Esophagus squamous epithelium (tissue), 4 donors: ENCODE results near the gene RGL3.
"Not testable (repeated sequence)": the region's sequence is repeated elsewhere in the genome, so short reads cannot be mapped to it uniquely, and the experiment has no call there.

Experiments used
- CTCF ChIP-seq, 6 experiments: fragments of 450-650 bp in 4 of 6; fragments of 200-600 bp in 2 of 6; sonication (generic) in 2 of 6; IDR thresholded peaks; one replicate each; pipeline ENCODE4 v1.5.1; 2016 to 2019; ENCODE audit warnings: antibody characterized with exemption in 6 of 6, mild to moderate bottlenecking in 4 of 6, moderate library complexity in 4 of 6
- POLR2A ChIP-seq, 4 donors: fragments of 450-650 bp; IDR thresholded peaks; one replicate each; pipeline ENCODE4 v1.6.1; 2017; ENCODE audit warnings: antibody characterized with exemption in 4 of 4, mild to moderate bottlenecking in 4 of 4, moderate library complexity in 3 of 4

GRCh38 chr19:11354102-11354501, 65.0 kb downstream of the RGL3 start:
- not testable (repeated sequence) for TF ChIP-seq POLR2A, CTCF (IDR thresholded peaks at IDR 0.05)
